8988T (cell line): ENCODE data around the gene MUC12.
"Not testable (repeated sequence)": the region's sequence is repeated elsewhere in the genome, so short reads cannot be mapped to it uniquely, and the experiment has no call there.

Experiments used
- DNase-seq: peaks from one replicate; pipeline ENCODE4 v3.0.0; 2011

Gene MUC12, protein sequence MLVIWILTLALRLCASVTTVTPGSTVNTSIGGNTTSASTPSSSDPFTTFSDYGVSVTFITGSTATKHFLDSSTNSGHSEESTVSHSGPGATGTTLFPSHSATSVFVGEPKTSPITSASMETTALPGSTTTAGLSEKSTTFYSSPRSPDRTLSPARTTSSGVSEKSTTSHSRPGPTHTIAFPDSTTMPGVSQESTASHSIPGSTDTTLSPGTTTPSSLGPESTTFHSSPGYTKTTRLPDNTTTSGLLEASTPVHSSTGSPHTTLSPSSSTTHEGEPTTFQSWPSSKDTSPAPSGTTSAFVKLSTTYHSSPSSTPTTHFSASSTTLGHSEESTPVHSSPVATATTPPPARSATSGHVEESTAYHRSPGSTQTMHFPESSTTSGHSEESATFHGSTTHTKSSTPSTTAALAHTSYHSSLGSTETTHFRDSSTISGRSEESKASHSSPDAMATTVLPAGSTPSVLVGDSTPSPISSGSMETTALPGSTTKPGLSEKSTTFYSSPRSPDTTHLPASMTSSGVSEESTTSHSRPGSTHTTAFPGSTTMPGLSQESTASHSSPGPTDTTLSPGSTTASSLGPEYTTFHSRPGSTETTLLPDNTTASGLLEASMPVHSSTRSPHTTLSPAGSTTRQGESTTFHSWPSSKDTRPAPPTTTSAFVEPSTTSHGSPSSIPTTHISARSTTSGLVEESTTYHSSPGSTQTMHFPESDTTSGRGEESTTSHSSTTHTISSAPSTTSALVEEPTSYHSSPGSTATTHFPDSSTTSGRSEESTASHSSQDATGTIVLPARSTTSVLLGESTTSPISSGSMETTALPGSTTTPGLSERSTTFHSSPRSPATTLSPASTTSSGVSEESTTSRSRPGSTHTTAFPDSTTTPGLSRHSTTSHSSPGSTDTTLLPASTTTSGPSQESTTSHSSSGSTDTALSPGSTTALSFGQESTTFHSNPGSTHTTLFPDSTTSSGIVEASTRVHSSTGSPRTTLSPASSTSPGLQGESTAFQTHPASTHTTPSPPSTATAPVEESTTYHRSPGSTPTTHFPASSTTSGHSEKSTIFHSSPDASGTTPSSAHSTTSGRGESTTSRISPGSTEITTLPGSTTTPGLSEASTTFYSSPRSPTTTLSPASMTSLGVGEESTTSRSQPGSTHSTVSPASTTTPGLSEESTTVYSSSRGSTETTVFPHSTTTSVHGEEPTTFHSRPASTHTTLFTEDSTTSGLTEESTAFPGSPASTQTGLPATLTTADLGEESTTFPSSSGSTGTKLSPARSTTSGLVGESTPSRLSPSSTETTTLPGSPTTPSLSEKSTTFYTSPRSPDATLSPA (N-terminal part only)

DNA sequence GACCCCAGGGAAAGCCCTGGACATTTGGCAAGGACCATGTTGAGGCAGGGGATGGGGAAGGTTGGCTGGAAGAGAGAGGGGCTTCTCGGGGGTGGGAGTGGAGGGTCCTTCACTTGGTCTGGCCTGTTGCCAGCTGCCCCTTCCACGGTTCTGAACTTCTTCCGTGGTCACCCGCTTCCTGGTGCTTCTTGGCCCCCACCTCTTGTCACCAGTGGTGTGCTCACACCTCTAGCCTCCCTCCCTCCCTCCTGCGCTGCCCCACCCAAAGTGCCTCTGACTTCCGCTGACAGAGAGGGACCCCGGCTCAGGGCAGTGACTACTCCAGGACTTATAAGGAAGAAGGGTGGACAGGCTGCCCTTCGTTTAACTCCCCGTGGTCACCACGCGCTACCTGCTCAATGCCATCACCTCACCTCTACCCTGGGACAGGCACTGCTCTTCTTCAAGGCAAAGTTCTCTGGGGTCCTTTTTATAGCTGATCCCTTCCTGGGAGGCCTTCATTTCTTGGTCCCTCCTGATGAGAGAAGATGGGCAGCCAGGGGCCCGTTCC lies at the start of gene MUC12:
Gene MUC12, plus strand, starts transcription at position 500 of the 550 bp plus-strand sequence. CDS start 58 bp downstream, outside the sequence.
- no peak for DNase-seq

GRCh38 chr7:100919779-100920437 lies 49.5 kb upstream of the MUC12 start:
- not testable (repeated sequence) for DNase-seq

DNA sequence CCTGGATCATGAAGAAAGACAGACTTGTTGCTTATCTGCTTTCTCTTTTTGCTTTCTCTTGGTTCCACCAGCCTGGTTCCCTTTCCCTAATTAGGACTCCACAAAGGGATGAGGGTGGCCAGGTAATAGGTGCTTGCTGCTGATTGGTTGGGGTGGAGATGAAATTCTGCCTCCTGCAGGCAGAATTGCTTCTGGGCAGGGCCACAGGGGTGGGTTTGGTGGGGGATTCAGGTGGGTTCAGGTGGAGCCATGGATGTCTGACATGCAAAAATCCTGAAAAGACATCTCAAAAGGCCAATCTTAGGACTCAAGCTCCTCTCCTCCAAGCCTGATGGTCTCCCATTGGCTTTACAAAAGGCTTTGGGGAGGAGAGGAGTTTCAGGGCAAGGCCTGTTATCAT lies 48.3 kb upstream of the MUC12 start:
- no peak for DNase-seq

DNA sequence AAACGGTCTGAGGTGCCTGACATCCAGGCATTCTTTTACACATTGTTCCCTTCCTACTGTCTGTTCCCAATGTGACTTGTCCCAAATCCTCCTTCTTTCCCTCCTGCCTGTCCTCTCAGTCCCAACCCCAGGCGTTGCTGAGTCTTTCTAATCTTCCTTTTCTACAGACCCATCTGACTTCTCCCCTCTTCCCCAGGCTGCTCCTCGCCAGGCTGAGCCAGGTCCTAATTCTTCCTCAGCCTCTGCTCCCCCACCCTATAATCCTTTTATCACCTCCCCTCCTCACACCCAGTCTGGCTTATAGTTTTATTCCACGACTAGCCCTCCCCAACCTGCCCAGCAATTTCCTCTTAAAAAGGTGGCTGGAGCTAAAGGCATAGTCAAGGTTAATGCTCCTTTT lies 45.7 kb upstream of the MUC12 start:
- DNase-seq = not testable (repeated sequence)

- no peak for DNase-seq
Observed at GRCh38 chr7:100929808-100930174, 39.6 kb upstream of the MUC12 start.

DNA sequence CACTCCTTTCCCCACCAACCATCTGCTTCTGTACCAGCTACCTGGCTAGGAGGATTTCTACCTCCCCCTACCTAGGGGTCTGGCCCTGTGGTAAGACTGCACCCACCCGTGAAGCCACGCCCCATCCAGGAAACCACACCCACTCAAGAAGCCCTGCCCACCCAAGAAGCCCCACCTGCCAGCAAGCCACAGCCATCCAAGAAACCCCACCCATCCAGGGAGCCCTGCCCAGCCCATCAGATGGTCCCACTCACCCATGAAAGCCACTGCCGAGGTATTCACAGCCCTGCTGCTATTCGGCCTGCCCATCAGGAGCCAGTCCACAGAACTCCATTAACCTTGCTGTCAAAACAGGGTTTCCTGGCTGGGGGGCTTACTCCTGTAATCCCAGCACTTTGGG lies 35.6 kb upstream of the MUC12 start:
- no peak for DNase-seq

GRCh38 chr7:100935381-100935780 lies 34.0 kb upstream of the MUC12 start:
- DNase-seq = not testable (repeated sequence)

DNA sequence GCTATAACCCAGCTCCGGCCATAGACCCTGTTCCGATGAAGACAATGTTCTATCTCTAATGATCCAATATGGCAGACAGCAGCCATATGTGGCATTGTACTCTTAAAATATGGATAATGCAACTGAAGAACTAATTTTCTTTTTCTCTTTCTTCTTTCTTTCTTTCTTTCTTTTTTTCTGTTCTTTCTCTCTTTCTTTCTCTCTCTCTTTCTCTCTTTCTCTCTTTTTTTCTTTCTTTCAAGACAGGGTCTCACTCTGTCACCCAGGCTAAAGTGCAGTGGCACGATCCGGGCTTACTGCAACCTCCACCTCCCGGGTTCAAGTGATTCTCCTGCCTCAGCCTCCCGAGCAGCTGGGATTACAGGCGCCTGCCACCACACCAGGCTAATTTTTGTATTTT lies 33.2 kb upstream of the MUC12 start:
- DNase-seq = not testable (repeated sequence)

DNA sequence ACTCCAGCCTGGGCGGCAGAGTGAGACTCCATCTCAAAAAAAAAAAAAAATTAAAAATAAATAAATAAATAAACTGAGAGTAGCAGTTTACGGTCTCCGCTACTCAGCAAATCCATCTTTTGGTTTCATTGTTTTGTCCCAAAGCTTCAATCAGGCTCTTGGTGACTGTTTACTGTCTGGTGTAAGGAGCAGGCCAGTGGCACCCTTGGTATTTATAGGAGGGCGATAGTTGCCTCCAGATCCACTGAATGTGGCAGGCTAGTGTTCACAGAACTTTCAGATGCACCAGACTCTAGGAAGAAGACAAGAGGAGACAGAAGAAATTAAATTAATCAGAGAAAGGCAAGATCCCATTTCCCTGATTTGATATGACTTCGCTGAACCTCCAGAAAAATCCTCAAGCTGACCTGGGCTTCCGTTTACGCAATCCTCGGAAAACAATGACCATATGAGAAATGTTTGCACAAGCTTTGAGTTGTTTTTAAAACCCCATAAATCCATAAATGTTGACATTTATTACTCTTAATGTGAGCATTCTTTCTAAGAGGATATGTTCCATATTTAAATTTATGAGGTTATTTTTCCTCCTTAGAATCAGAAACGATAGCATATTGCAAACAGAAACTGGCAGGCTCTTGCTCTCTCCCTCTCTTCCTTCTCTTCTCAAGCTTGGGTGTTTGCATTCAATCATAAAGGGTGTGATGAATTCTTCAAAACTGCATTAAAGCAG lies 27.2 kb upstream of the MUC12 start:
- DNase-seq = no peak

DNA sequence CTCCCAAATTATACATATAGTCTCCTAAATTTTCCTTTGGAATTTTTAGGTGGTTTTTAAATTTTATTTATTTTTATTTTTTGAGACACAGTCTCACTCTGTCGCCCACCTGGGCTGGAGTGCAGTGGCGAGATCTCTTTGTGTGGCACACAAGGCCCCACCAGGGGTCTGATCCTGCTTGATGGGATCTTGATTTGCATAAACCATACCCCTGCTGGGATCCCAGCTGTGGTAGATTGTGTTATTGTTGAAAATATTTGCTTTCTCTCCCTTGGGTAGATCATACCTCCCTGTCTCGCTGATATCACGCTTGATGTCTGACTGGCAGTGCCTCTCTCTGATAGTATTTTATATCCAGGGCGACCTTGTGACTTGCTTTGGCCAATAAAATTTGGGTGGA lies 25.7 kb upstream of the MUC12 start:
- DNase-seq = no peak

DNA sequence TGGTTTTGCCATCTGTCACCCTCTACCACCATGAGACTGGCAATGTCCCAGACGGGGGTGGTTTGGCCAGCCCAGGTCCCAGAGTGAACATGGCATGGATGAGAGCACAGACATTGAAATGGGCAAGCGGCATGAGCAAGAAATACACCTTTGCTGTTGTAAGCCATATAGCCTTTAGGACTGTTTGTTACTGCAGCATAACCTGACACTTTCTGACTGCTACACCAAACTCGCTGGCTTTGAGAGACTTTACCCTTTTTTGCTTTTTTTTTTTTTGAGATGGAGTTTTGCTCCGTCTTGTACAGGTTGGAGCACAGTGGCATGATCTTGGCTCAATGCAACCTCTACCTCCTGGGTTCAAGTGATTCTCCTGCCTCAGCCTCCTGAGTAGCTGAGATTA lies 25.2 kb upstream of the MUC12 start:
- no peak for DNase-seq

DNA sequence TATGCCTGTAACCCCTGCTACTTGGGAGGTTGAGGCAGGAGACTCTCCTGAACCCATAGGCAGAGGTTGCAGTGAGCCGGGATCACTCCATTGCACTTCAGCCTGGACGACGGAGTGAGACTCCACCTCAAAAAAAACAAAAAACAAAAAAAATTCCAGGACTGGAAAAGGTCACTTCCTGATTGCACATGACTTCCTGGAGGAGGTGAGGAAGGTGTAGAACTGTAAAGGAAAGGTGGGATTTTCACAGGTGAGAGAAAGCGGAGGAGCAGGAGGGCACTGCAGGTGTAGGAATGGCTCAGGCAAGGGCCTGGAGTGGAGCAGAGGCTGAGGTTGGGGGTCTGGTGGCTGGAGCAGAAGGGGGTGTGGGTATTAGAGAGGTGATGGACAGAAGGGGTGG lies 23.3 kb upstream of the MUC12 start:
- DNase-seq = no peak

DNA sequence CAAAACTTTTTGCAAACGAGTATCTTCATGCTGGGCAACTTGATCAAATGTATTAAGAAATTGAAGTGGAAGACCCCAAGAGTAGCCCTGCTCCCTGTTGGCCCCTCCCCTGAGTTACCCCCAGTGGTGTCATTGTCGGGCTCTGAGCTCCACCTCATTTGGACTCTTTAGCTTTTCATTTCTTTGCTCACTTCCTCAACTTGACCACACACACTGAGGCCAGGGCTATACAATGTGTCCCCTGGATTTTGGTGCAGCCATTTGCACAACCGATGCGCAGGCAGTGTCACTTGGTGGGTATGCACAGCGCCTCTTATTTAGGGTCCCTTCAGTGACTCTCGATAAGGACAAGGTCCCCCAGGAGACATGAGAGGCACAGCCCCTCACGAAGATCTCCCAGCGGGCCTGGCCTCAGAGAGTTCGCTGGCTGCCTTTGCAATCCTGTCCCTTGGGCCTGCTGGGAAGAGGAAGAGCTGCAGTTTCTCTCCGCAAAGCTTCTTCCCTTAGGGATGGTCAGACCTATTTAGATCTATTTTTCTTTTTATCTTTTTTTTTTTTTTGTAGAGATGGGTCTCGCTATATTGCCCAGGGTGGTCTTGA lies 22.5 kb upstream of the MUC12 start:
- DNase-seq = no peak

DNA sequence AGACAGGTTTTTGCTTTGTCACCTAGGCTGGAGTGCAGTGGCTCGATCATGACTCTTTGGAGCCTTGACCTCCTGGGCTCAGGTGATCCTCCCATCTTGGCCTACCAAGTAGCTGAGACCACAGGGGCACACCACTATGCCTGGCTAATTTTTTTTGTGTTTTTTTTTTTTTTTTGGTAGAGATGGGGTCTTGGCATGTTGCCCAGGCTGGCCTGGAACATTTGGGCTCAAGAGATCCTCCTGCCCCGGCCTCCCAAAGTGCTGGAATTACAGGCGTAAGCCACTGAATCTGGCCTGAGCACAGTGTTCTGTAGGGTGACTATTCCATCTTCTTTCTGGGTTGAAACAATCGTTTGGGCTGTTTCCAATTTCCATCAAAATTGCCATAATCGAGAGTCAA lies 21.6 kb upstream of the MUC12 start:
- no peak for DNase-seq

DNA sequence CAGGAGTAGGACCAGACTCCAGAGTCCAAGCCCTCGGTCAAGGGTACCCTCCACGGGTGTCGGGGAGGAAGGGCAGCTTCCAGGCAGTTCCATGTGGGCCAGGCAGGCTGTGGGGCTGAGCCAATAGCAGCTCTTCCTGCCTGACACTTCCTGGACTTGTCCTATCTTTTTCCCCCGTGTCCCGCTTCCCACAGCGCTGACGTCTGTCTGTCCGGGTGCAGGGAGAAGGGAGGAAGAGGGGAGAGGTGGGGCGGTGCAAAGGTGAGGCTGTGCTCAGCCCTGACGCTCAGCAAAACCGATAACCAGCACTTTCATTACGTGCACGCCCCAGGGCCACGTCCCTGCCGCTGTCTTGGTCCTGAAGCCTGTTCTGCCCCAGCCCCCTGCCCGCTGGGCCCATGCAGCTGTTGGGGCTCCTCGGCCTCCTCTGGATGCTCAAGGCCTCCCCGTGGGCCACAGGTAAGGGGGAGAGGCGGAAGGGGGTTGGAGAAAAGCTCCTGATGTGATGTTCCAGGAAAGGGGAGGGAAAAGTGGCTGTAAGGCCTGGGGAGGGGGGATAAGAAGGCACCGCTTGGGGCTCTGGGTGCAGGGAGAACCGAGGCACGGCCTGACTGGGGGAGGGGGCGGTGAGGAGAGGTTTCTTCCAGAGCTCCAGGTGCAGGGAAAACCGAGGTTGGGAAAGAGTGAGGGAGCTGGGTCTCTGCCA lies 20.0 kb upstream of the MUC12 start, which contains the start of gene MUC3A:
Gene MUC3A, plus strand, starts transcription at position 308 of the 706 bp plus-strand sequence. Its CDS starts 91 bp downstream, at position 399.
- DNase-seq = no peak

GRCh38 chr7:100949933-100950443 lies 19.4 kb upstream of the MUC12 start:
- no peak for DNase-seq

GRCh38 chr7:100951172-100951571 lies 18.2 kb upstream of the MUC12 start:
- DNase-seq = no peak

DNA sequence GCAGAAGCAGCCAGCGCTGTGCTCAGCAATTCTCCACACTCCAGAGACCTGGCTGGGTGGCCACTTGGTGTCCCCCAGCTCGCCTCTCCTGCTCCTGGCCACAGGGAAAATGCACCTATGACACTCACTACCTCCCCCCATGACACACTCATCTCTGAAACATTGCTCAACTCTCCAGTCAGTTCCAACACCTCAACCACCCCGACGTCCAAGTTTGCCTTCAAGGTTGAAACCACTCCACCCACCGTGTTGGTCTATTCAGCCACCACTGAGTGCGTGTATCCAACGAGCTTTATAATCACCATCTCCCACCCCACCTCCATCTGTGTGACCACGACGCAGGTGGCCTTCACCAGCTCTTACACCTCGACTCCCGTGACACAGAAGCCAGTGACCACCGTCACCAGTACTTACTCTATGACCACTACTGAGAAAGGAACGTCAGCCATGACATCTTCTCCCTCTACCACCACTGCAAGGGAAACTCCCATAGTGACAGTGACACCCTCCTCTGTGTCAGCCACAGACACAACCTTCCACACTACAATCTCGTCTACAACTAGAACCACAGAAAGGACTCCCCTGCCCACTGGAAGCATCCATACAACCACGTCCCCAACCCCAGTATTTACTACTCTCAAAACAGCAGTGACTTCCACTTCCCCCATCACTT lies 17.3 kb upstream of the MUC12 start:
- no peak for DNase-seq

- no peak for DNase-seq
Observed at GRCh38 chr7:100952641-100953040, 16.7 kb upstream of the MUC12 start.
